GM18499 (cell line): ENCODE measurements around the gene SLC38A10.

Source experiments
- ATAC-seq: cut with Tn5 transposase; IDR thresholded peaks from one replicate; pipeline ENCODE4 v1.9.1; 2021; ENCODE audit warnings: moderate number of reproducible peaks; ENCODE audit not compliant: insufficient read depth, unreplicated experiment

Gene SLC38A10

GRCh38 chr17:81261096-81261495, 34.0 kb downstream of the SLC38A10 start:
- ATAC-seq = no peak

DNA sequence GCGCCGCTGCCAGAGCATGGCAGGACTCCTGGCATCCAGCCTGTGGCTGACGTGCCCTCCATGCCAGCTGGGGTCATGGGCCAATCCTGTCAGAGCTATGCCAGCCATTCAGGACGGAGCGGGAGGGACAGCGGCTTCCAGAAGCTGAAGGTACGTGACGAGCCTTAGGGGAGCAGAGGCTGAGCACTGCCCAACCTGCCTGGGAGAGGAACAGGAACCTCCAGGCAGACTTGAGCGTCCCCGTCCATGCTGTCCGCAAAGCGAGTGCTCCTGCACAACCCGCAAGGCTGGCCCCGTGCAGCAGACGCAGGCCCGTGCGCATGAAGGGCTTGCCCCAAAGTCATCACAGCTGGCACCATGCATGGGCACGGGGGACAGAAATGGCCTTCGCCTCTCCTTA, 34.5 kb downstream of the SLC38A10 start:
- no peak for ATAC-seq

DNA sequence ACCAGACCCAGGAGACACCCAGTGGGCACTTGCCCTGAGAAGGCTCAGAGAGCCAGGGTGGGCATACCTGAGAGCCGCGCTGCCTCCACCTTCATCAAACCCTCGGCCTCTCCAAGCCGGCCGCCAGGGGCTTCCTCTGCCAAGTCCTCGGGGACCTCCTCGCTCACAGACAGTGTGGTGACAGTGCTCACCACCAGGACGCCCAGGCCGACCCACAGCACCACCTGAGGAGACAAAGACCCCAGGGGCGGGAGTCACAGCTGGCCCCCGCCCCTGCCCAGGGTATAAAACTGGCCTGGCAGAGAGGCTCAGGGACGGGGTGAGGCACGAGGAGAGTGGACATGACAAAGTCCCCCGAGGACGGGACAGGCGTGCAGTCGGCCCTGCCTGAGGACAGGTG, 34.9 kb downstream of the SLC38A10 start:
- ATAC-seq = no peak

GRCh38 chr17:81259058-81259605, 36.0 kb downstream of the SLC38A10 start:
- no peak for ATAC-seq

GRCh38 chr17:81258292-81258691, 36.8 kb downstream of the SLC38A10 start:
- no peak for ATAC-seq

- no peak for ATAC-seq
Measured at GRCh38 chr17:81257533-81257932, 37.6 kb downstream of the SLC38A10 start.

DNA sequence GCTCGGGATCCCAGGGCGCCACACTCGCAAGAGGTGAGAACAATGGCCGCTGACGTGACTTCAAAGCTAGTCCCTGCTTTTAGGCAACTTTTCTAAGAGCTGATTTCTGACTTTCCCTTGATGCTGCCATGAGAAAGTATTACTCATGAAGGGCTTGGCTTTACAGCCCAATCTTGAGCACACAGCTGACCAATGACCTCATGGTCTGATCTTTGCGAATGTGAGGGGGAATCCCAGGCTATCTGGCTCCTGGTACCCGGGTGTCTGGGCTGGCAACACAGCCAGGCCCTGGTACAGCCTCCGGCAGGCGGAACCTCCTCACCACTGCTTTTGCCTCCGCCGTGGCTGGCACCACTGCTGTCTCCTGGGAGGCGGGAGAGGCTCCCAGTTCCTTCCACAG, 38.5 kb downstream of the SLC38A10 start:
- ATAC-seq = no peak

GRCh38 chr17:81254955-81255717, 40.0 kb downstream of the SLC38A10 start:
- ATAC-seq = no peak

- no peak for ATAC-seq
Measured at GRCh38 chr17:81253358-81254131, 41.6 kb downstream of the SLC38A10 start.

DNA sequence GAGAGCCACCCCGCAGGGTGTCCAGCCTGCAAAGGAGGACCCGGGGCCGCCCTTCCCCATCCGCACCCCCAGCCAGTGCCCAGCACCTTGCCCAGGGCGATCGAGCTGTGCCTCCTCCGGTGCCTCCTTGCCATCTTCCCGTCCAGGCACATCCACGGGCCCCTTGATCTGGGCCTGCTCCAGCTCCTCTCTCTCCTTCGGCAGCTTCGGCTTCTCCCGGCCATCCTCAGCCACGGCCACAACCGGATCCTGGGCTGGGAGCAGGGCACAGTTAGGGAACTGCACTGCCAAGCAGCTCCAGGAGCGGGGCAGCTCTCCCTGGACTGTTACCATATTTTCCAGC, 42.1 kb downstream of the SLC38A10 start:
- no peak for ATAC-seq

- no peak for ATAC-seq
Measured at GRCh38 chr17:81252326-81252986, 42.7 kb downstream of the SLC38A10 start.

GRCh38 chr17:81251709-81252301, 43.3 kb downstream of the SLC38A10 start:
- no peak for ATAC-seq

DNA sequence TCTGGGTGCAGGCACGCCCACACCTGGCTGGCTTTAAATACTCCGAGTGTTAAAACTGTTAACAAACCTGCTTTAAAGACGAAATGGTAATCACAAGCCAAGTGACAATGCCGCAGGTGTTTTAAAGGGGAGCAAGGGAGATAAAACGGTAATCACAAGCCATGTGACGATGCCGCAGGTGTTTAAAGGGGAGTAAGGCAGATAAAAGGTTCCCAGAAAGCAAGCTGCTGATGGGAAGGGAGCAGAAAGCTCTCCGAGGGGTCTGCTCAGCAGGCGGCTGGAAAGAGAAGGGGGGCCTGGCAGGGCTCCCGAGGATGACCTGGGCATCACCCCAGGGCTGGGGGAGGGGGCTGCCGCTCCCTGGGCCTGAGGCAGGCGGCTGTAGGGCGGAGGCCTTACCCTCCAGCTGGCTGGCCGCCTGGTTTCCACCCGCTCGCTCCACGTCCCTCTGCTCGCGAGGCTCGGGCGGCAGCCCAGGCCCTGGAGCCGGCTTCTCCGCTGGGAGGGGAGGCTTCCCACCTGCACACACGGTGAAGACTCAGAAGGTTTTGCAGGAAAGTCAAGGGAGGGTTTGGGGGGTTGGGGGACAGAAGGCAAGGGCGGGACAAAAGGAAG, 43.9 kb downstream of the SLC38A10 start:
- no peak for ATAC-seq

DNA sequence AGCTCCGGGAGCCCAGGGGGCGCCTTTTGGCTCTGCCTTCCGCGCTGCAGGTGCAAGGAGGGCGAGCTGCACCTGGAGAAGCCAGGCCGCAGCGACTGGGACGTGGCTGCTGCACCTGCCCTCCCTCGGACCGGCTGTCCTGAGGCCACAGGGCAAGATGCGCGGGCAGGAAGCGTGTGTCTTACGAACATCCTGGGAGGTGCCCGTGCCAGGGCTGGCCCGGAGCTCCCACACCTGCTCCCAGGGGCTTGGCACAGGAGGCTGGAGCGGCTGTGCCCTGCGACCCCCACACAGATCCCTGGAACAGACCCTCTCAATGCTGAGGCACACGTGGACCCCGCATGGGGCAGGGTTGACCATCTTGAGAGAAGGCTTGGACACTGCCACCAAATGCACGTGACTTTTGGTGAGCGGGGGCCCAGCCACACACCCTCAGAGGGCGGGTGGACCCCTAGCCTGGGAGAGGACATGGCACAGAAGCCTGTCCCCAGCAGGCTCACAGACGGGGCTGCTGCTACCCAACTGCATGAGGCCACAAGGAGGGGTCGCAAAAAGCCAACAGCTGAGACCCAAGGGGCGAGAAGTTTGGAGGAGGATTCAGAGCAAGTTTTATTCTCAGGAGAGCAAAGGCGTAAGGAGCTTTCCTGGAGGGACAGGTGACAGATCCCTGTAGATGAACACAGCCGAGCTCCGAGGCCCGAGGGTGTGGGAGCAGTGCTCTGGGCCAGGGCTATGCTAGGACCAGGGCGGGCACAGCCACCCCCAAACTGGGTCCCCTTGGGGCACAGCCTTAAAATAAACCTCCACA, 44.6 kb downstream of the SLC38A10 start:
- ATAC-seq = no peak

DNA sequence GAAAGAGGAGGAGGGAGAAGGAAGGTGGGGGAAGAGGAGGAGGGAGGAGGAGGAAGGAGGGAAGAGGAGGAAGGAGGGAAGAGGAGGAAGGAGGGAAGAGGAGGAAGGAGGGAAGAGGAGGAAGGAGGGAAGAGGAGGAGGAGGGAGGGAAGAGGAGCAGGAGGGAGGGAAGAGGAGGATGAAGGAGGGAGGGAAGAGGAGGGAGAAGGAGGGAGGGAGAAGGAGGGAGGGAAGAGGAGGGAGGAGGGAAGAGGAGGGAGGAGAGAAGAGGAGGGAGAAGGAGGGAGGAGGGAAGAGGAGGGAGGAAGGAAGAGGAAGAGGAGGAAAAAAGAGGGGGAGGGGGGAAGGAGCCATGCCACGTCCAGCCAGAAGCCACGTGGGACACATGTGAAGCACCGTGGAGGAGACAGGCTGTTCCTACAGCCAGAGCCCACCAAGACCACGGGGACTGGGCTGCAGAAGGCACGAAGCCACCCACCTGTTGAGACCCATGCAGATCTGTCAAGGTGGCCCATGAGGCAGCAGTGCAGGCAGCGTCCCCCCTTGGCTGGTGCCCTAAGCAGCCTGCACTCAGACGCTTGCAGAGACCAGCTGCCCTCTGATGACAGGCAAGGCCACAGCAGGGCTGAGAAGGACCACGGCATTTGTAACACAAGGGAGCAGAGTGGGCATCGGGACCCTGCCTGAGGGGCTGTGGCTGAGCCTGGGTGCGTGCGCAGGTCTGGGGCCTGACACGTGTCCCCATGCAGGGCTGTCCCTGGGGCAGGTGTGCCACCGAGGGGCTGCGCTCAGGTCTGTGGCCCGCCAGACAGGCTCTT, 45.7 kb downstream of the SLC38A10 start:
- ATAC-seq = no peak

DNA sequence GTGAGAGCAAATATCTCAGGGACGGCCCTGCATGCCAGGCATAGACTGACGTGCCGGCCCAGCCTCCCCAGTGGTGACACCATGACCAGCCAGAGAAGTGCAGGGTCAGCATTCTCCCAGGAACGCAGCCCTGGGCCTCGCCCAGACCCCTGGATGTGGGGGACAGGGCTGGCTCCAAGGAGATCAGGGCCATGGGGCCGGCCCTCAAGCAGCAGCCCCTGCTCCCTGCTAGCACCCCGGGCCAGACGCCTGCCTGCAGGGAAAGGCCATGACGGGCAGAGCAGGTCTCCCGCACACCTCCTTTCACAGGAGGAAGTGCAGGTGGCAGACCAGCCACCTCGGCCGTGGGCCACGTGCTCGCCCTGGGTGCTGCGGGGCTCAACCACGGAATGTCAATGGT, 46.5 kb downstream of the SLC38A10 start:
- no peak for ATAC-seq

- no peak for ATAC-seq
Measured at GRCh38 chr17:81247339-81247990, 47.6 kb downstream of the SLC38A10 start.

- no peak for ATAC-seq
Measured at GRCh38 chr17:81246679-81247338, 48.3 kb downstream of the SLC38A10 start.
